HG03378 (cell line): Measurements from ENCODE around the gene ANKRD11.

Experiments
- ATAC-seq: cut with Tn5 transposase; IDR thresholded peaks from one replicate; pipeline ENCODE4 v1.9.1; 2021; ENCODE audit warnings: mild to moderate bottlenecking, moderate library complexity; ENCODE audit not compliant: unreplicated experiment

The ANKRD11 gene

GRCh38 chr16:89507214-89507833 lies 17.0 kb upstream of the ANKRD11 start:
- no peak for ATAC-seq

GRCh38 chr16:89506791-89507191 lies 16.4 kb upstream of the ANKRD11 start:
- ATAC-seq: no peak

GRCh38 chr16:89506113-89506504 lies 15.7 kb upstream of the ANKRD11 start:
- ATAC-seq: no peak

- peak; percentile 55 for ATAC-seq
Observed at GRCh38 chr16:89505204-89506112, 15.1 kb upstream of the ANKRD11 start.

GRCh38 chr16:89504091-89504490 lies 13.7 kb upstream of the ANKRD11 start:
- no peak for ATAC-seq

GRCh38 chr16:89502081-89502843 lies 11.9 kb upstream of the ANKRD11 start:
- ATAC-seq: no peak

- ATAC-seq: no peak
Observed at GRCh38 chr16:89499767-89500166, 9.4 kb upstream of the ANKRD11 start.

GRCh38 chr16:89498839-89499238 lies 8.5 kb upstream of the ANKRD11 start:
- ATAC-seq: no peak

GRCh38 chr16:89495121-89495520 lies 4.8 kb upstream of the ANKRD11 start:
- ATAC-seq: no peak

GRCh38 chr16:89493776-89494175 lies 3.4 kb upstream of the ANKRD11 start:
- no peak for ATAC-seq

- ATAC-seq: no peak
Observed at GRCh38 chr16:89491974-89492687, 1.8 kb upstream of the ANKRD11 start.

- ATAC-seq: no peak
Observed at GRCh38 chr16:89491238-89491869, 993 bp upstream of the ANKRD11 start.

GRCh38 chr16:89489898-89490438 lies 393 bp downstream of the ANKRD11 start:
- ATAC-seq: no peak

- no peak for ATAC-seq
Observed at GRCh38 chr16:89489040-89489897, 1.1 kb downstream of the ANKRD11 start.

GRCh38 chr16:89485701-89486246 lies 4.6 kb downstream of the ANKRD11 start:
- no peak for ATAC-seq

GRCh38 chr16:89484923-89485679 lies 5.3 kb downstream of the ANKRD11 start:
- ATAC-seq: no peak

- ATAC-seq: no peak
Observed at GRCh38 chr16:89484041-89484501, 6.3 kb downstream of the ANKRD11 start.

GRCh38 chr16:89482817-89483205 lies 7.5 kb downstream of the ANKRD11 start:
- no peak for ATAC-seq
